ENCODE results near the gene TMEM63C.

DNA sequence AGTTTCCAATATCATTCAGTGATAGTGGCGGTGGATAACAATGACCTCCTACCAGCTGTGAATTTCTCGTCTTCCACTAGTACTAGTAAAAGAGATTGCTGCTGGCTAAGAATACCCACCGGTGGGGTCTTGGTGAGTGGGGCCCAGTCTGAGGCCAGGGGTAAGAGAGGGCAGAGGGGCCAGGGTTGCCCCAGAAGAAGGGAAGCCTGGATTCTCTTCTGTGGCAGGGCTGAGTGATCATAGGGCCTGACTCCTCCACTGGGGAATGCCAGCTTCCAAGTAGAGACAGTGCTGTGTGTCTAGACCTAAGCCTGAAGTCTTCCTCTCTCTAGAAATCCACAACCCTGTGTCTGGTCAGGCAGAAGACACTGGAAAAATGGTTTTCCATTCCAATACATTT, 5.8 kb upstream of the TMEM63C start:
- no peak for TF ChIP-seq EZH2 (IDR thresholded peaks at IDR 0.05; ENCODE audit: borderline replicate concordance, low read length)
- no peak for TF ChIP-seq CTCF (IDR thresholded peaks at IDR 0.05; ENCODE audit: low read length)

All from OCI-LY1 (cell line).